HG02642 (cell line): Measurements from ENCODE around the gene LRRC74A.

Experiments
- ATAC-seq: cut with Tn5 transposase; IDR thresholded peaks from one replicate; pipeline ENCODE4 v1.9.1; 2021; ENCODE audit warnings: mild to moderate bottlenecking; ENCODE audit not compliant: unreplicated experiment, poor library complexity

The LRRC74A gene

GRCh38 chr14:76918256-76918781 lies 92.1 kb downstream of the LRRC74A start:
- ATAC-seq = no peak

- no peak for ATAC-seq
Measured at GRCh38 chr14:76918782-76919394, 92.7 kb downstream of the LRRC74A start.
